GM18505 (cell line): Measurements from ENCODE around the gene SESTD1.
"Not testable (repeated sequence)": the region's sequence is repeated elsewhere in the genome, so short reads cannot be mapped to it uniquely, and the experiment has no call there.

Experiments
- ATAC-seq: cut with Tn5 transposase; IDR thresholded peaks from one replicate; pipeline ENCODE4 v1.9.1; 2021; ENCODE audit not compliant: unreplicated experiment
- POLR2A ChIP-seq: IDR thresholded peaks from 4 replicates; pipeline ENCODE4 v1.6.1; 2011; ENCODE audit warnings: borderline replicate concordance; ENCODE audit not compliant: insufficient read depth, insufficient read length; ENCODE audit errors: extremely low read depth

SESTD1 gene

DNA sequence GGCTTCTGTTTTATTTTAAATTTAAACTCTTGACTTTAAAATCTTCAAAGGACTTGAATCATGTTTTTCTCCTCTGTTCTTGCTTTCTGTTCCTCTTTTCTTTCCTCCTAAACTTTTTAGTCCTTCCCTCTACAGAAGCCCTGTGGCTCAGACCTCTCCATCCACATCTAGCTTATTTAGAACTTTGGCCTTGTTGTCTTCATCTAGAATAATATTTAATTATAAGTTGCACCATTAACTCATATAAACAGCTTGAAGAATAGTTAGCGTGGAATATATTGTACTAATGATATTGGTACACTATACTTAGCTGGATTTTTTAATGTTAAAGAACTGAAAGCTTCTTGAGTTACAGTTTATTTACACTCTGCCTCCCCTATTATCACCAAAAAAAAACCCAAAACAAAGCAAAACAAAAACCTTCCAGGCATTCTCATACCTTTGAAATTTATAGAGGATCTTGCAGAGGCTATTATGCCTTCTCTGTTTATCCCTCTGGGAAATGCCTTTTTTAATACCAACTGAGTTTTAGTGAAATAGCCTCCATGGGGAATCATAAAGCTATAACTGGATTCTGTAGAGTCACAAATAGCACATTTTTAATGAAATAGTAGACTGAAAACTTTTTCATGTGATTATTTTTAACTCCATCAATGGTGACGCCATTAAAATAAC, 205.5 kb downstream of the SESTD1 start:
- no peak for TF ChIP-seq POLR2A
- ATAC-seq: peak; percentile 88

DNA sequence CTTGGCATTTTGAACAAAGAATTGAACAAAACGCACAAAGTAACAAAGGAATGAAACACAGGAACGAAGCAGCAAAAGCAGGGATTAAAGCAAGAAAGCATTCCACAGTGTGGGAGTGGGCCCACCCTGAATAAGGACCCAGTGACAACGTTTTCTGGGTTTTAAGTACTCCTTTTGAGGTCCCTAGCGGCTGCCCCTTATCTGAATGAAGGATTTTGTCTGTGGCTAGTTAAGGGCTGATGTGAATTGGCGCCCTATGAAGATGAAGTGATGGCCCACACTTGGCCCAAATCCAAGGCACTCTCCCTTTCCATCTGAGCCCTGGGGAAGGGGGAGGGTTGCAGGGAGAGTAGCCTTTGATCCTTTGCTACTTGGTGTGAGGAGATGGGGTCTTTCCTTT, 206.9 kb downstream of the SESTD1 start:
- no peak for TF ChIP-seq POLR2A
- ATAC-seq: no peak

DNA sequence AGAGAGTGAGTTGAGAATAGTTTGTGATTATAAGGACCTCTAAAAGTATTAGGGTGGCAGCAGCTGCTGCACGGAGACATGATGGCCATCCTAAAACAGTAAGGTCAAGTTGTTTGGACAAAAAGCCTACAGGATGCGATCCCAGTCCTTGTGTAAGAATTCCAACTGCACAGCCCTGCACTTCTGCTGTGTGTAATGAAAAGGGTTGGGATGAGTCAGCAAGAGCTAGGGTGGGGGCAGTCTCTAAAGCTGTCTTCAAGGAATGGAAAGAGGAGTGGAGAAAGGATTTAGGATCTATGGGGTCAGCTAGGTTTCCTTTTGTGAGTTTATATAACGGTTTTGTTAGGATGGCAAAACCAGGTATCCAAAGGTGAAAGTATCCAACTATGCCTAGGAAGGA, 211.1 kb downstream of the SESTD1 start:
- ATAC-seq: not testable (repeated sequence)
